H9 (cell line): ENCODE measurements around the gene NDRG4. TPM values are rescaled to one million over a fixed set of nuclear protein-coding genes. Genes with fewer than 3 reads are reported as not detected.

Experiments used
- DNase-seq: peaks from one replicate; pipeline ENCODE4 v3.0.0-alpha.2; 2017
- H2AFZ ChIP-seq: one replicate; pipeline ENCODE4 v1.6.1; 2013; ENCODE audit warnings: mild to moderate bottlenecking, low read length, control low read depth, moderate library complexity
- H2AK5ac ChIP-seq: 2 replicates; pipeline ENCODE4 v1.6.1; 2013; ENCODE audit warnings: low read length, control low read depth, mixed read lengths; ENCODE audit not compliant: insufficient read length
- H2BK120ac ChIP-seq: one replicate; pipeline ENCODE4 v1.6.1; 2013; ENCODE audit warnings: low read depth, mild to moderate bottlenecking, low read length, control low read depth, inconsistent platforms; ENCODE audit not compliant: poor library complexity, severe bottlenecking
- H2BK12ac ChIP-seq: 2 replicates; pipeline ENCODE4 v1.6.1; 2013; ENCODE audit warnings: low read length, control low read depth, mixed read lengths, low read depth; ENCODE audit not compliant: insufficient read length
- H2BK15ac ChIP-seq: 2 replicates; pipeline ENCODE4 v1.6.1; 2013; ENCODE audit warnings: low read depth, low read length, control low read depth
- H2BK20ac ChIP-seq: one replicate; pipeline ENCODE4 v1.6.1; 2013; ENCODE audit warnings: low read depth, mild to moderate bottlenecking, low read length, control low read depth, inconsistent platforms; ENCODE audit not compliant: poor library complexity, severe bottlenecking
- H2BK5ac ChIP-seq: 2 replicates; pipeline ENCODE4 v1.6.1; 2013; ENCODE audit warnings: low read length, control low read depth, mixed read lengths; ENCODE audit not compliant: insufficient read length
- H3K14ac ChIP-seq: 2 replicates; pipeline ENCODE4 v1.6.1; 2013; ENCODE audit warnings: low read length, control low read depth; ENCODE audit not compliant: insufficient read depth
- H3K18ac ChIP-seq: 2 replicates; pipeline ENCODE4 v1.6.1; 2013; ENCODE audit warnings: low read depth, mild to moderate bottlenecking, mixed read lengths, low read length, control low read depth; ENCODE audit not compliant: insufficient read length
- H3K23ac ChIP-seq: 2 replicates; pipeline ENCODE4 v1.6.1; 2013; ENCODE audit warnings: low read length, control low read depth, mixed read lengths, low read depth; ENCODE audit not compliant: insufficient read length
- H3K23me2 ChIP-seq: 2 replicates; pipeline ENCODE4 v1.6.1; 2013; ENCODE audit warnings: low read depth, mild to moderate bottlenecking, mixed read lengths, low read length, control low read depth; ENCODE audit not compliant: insufficient read length, poor library complexity, severe bottlenecking
- H3K27ac ChIP-seq: 2 replicates; pipeline ENCODE4 v1.5.1; 2013; ENCODE audit warnings: low read length, control low read depth, mixed read lengths, low read depth; ENCODE audit not compliant: insufficient read length
- H3K27me3 ChIP-seq: 2 replicates; pipeline ENCODE4 v1.6.1; 2013; ENCODE audit warnings: low read length, control low read depth, inconsistent platforms; ENCODE audit not compliant: insufficient read depth
- H3K4ac ChIP-seq: 2 replicates; pipeline ENCODE4 v1.6.1; 2013; ENCODE audit warnings: low read depth, mild to moderate bottlenecking, control low read depth, inconsistent platforms, low read length, moderate library complexity
- H3K4me1 ChIP-seq: 2 replicates; pipeline ENCODE4 v1.6.1; 2013; ENCODE audit warnings: low read length, control low read depth, inconsistent platforms; ENCODE audit not compliant: insufficient read depth
- H3K4me2 ChIP-seq: 2 replicates; pipeline ENCODE4 v1.6.1; 2013; ENCODE audit warnings: low read length, control low read depth, mixed read lengths; ENCODE audit not compliant: insufficient read length, insufficient read depth
- H3K56ac ChIP-seq: 2 replicates; pipeline ENCODE4 v1.6.1; 2013; ENCODE audit warnings: low read depth, mild to moderate bottlenecking, mixed read lengths, low read length, control low read depth; ENCODE audit not compliant: insufficient read length
- H3K79me1 ChIP-seq: 2 replicates; pipeline ENCODE4 v1.6.1; 2013; ENCODE audit warnings: low read depth, mild to moderate bottlenecking, moderate library complexity, low read length, control low read depth, inconsistent platforms; ENCODE audit not compliant: insufficient read depth, poor library complexity, severe bottlenecking
- H3K79me2 ChIP-seq: 2 replicates; pipeline ENCODE4 v1.6.1; 2013; ENCODE audit warnings: low read length, control low read depth, inconsistent platforms; ENCODE audit not compliant: insufficient read depth
- H3K9ac ChIP-seq: 2 replicates; pipeline ENCODE4 v1.6.1; 2013; ENCODE audit warnings: low read length, control low read depth, mixed read lengths; ENCODE audit not compliant: insufficient read length; ENCODE audit errors: extremely low read depth
- H3K9me3 ChIP-seq: one replicate; pipeline ENCODE4 v1.6.1; 2013; ENCODE audit warnings: low read depth, low read length, inconsistent platforms; ENCODE audit not compliant: control insufficient read depth
- H3T11ph ChIP-seq: one replicate; pipeline ENCODE4 v1.6.1; 2013; ENCODE audit warnings: mild to moderate bottlenecking, low read length, control low read depth, inconsistent platforms
- H4K20me1 ChIP-seq: one replicate; pipeline ENCODE4 v1.6.1; 2013; ENCODE audit not compliant: control insufficient read depth, insufficient read length, insufficient read depth
- H4K5ac ChIP-seq: 2 replicates; pipeline ENCODE4 v1.6.1; 2013; ENCODE audit warnings: low read depth, mild to moderate bottlenecking, mixed read lengths, low read length, control low read depth; ENCODE audit not compliant: insufficient read length
- H4K8ac ChIP-seq: replicated peaks from 2 replicates; pipeline ENCODE4 v1.6.1; 2013; ENCODE audit warnings: low read length, control low read depth, mixed read lengths, low read depth; ENCODE audit not compliant: insufficient read length
- H4K91ac ChIP-seq: 2 replicates; pipeline ENCODE4 v1.6.1; 2013; ENCODE audit warnings: low read depth, mild to moderate bottlenecking, moderate library complexity, mixed read lengths, low read length, control low read depth; ENCODE audit not compliant: insufficient read length
- H3K27ac Mint-ChIP-seq, 3 experiments: 2 replicates in 2 of 3; 3 replicates in 1 of 3; pipeline ENCODE4 v1.8.0; 2020 to 2021; ENCODE audit warnings: mixed read lengths in 3 of 3, mild to moderate bottlenecking in 1 of 3, moderate library complexity in 1 of 3
- H3K27me3 Mint-ChIP-seq: 2 replicates; pipeline ENCODE4 v1.8.0; 2021; ENCODE audit warnings: low read depth, mild to moderate bottlenecking, moderate library complexity, mixed read lengths
- H3K36me3 Mint-ChIP-seq, 3 experiments: 2 replicates in 2 of 3; 3 replicates in 1 of 3; pipeline ENCODE4 v1.8.0; 2020 to 2021; ENCODE audit warnings: low read depth in 3 of 3, mixed read lengths in 3 of 3; ENCODE audit not compliant: insufficient read depth in 1 of 3
- H3K4me1 Mint-ChIP-seq, 2 experiments: 2 replicates each; pipeline ENCODE4 v1.8.0; 2020; ENCODE audit warnings: mixed read lengths in 2 of 2
- H3K4me3 Mint-ChIP-seq, 2 experiments: 2 replicates in 1 of 2; 3 replicates in 1 of 2; pipeline ENCODE4 v1.8.0; 2020 to 2021; ENCODE audit warnings: mild to moderate bottlenecking in 2 of 2, mixed read lengths in 2 of 2, moderate library complexity in 1 of 2
- H3K9me3 Mint-ChIP-seq, 2 experiments: 2 replicates in 1 of 2; 3 replicates in 1 of 2; pipeline ENCODE4 v1.8.0; 2020; ENCODE audit warnings: mild to moderate bottlenecking in 2 of 2, mixed read lengths in 2 of 2, moderate library complexity in 1 of 2
- CTCF ChIP-seq: fragments of 200-600 bp; sonication (generic); conservative IDR thresholded peaks from 3 replicates; pipeline ENCODE4 v1.8.0; 2021; ENCODE audit warnings: antibody characterized with exemption, mild to moderate bottlenecking
- WGBS: extraction: QIAGEN DNeasy Blood & Tissue Kit; methylation state at CpG from one replicate; pipeline ENCODE4 v1.1.7; 2013; ENCODE audit warnings: missing lambda C conversion rate, low lambda C conversion rate, mixed read lengths; ENCODE audit not compliant: insufficient read length; ENCODE audit errors: extremely low coverage; 5-methylcytosine and 5-hydroxymethylcytosine counted together
- total RNA-seq: library from RNA; stranded (reverse); gene quantifications from 2 replicates; pipeline ENCODE4 v1.2.1, GENCODE V29; 2021

NDRG4 gene
- total RNA-seq, 1 experiment from 2014 or later = 18.6 TPM

DNA sequence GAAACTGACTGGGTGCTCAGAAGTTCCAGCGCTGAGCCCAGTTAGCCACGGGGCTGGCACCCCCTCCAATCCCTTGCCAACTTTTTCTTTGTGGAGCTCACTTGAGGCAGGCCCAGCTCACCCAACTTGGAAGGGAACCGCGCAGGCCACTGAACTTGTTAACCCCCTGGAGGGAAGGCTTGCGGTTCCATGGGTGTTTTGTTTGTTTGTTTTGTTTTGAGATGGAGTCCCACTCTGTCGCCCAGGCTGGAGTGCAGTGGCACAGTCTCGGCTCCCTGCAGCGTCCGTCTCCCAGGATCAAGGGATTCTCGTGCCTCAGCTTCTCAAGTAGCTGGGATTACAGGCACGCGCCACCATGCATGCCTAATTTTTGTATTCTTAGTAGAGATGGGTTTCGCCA, 34.1 kb upstream of the NDRG4 start:
- H3K27ac Mint-ChIP-seq = no peak overlapping the region
- Histone ChIP-seq H2BK120ac (no peak overlapping the region), H3K9ac (no peak overlapping the region), H2BK15ac (no peak overlapping the region), H3K4me2 (peak overlapping the region; percentile 52), H2BK5ac (no peak overlapping the region), H3K79me1 (no peaks in the 10 kb centered on the region), H3K4ac (no peak overlapping the region), H3K23me2 (peaks cover 23% of the 10 kb centered on the region), H2AK5ac (no peak overlapping the region), H4K91ac (no peak overlapping the region), H3K9me3 (no peaks in the 10 kb centered on the region), H3K23ac (no peak overlapping the region), H3K14ac (no peak overlapping the region), H3K79me2 (no peaks in the 10 kb centered on the region), H3K56ac (no peak overlapping the region), H3K4me1 (no peaks in the 10 kb centered on the region), H4K5ac (no peak overlapping the region), H3T11ph (no peak overlapping the region), H2AFZ (no peak overlapping the region), H4K8ac (no peak overlapping the region), H2BK20ac (no peak overlapping the region), H3K18ac (no peak overlapping the region), H4K20me1 (no peaks in the 10 kb centered on the region), H3K27me3 (peaks cover 23% of the 10 kb centered on the region; the same call in 1 of the 2 replicates), H3K27ac (no peak overlapping the region), H2BK12ac (no peak overlapping the region)
- H3K36me3 Mint-ChIP-seq = peaks cover 0 to 6% (median 0%) of the 10 kb centered on the region in 3 experiments; a peak in 2 of 7 replicates
- DNase-seq = no peak
- TF ChIP-seq CTCF = no peak
- peaks cover 0 to 3% of the 10 kb centered on the region in 2 experiments; a peak in 2 of 5 replicates for H3K9me3 Mint-ChIP-seq
- peaks cover 86% of the 10 kb centered on the region for H3K27me3 Mint-ChIP-seq
- no CpG with 5 or more reads among the region's 13 CpGs for WGBS
- H3K4me1 Mint-ChIP-seq = peaks cover 9 to 30% of the 10 kb centered on the region in 2 experiments
- no peak overlapping the region for H3K4me3 Mint-ChIP-seq
